Femur (tissue), 1 donor: ENCODE results near the gene PI4K2A.
"Not testable (repeated sequence)": the region's sequence is repeated elsewhere in the genome, so short reads cannot be mapped to it uniquely, and the experiment has no call there.

Source experiments
- DNase-seq: peaks from one replicate; pipeline ENCODE4 v3.0.0-alpha.2; 2017

Gene PI4K2A

DNA sequence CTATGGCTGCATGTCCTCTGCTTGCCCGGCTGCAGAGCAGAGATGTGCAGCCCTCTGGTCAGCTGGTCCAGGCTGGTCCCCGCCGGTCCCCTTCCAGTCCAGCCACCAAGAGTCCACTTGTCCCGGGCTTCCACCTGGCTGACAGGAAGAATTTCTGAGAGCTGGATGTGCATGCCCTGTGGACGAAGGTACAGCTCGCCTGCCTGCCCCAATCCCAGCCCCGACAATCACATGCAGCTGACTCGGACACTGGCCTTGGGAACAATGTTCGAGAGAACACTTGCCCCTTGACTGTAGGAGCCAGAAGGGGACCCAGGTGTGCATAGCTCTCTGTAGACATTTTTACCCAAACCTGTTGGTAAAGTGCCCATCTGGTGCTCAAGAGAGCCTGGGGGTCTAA lies 34.8 kb downstream of the PI4K2A start:
- DNase-seq: no peak

DNA sequence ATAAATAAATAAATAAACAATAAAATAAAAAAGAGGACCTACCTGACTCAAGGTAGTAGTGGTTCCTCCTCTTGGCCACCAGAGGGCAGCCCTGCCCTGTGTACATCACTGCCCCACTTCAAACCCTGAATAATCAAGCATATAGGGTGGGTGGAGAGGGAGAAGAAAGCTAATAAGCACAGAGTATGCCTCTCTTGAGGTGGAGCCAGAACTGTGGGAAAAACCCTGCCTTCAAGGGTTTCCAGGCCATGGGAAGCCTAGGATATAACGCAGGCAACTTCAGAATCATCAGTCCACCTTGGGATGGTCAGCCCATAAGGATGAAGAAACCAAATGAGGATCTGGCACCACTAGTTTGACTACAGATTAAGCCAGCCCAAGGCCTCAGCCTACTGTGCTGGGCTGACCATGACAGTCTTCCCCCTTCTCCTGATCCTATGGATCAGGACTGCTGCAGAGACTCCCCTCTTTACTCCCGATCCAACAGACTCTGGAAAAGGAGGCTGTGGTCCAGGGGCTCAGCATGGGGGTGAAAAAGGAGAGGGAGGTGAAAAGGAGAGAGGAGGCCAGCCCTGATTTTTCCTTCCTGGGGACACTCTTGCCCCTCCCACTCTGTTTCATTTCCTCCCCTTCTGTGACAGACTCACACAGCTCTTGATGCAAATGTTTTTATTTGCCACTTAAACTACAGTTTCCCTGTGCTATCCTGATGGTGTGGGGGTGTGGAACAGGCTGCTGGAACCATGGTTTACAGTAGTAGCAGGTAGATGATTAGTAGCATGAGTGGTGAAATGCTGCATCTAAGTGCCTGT lies 36.5 kb downstream of the PI4K2A start:
- DNase-seq: peak; percentile 48

DNA sequence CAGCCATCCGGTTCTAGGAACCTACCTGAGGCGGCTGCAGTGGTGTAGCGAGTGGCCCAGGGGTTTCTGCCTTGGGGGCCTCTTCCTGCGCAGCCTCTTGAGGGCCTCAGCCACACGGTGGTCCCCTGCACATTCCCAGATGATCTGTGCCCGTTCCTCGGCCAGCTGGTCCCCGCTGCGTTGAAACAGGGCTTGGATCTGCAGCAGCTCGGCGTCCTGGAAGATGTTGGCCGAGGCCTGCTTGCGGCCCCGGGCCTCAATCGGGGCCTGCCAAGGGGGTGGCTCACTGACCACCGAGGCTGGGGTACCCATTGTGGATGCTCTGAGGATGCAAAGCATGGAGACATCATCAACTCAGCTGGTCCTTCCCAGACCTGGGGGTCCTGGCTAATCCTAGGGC lies 39.1 kb downstream of the PI4K2A start:
- no peak for DNase-seq

DNA sequence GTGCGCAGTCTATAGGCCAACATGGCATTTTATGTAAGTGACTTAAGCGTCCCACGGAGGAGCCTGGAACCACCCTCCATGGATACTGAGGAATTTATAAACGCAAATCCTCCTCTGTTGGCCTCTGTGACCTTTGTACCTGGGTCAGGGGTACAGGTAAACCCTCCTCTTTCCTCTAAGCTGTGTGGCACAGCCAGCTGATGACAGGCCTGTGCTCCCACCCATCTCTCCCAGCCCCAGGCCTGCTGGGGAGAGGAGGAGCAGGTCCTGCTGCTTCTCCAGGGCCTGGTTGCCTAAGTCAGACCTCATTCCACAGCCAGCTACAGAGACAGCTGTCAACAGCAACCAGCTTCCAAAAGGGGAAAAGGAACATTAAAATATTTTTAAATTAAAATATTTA lies 41.6 kb downstream of the PI4K2A start:
- DNase-seq: no peak

DNA sequence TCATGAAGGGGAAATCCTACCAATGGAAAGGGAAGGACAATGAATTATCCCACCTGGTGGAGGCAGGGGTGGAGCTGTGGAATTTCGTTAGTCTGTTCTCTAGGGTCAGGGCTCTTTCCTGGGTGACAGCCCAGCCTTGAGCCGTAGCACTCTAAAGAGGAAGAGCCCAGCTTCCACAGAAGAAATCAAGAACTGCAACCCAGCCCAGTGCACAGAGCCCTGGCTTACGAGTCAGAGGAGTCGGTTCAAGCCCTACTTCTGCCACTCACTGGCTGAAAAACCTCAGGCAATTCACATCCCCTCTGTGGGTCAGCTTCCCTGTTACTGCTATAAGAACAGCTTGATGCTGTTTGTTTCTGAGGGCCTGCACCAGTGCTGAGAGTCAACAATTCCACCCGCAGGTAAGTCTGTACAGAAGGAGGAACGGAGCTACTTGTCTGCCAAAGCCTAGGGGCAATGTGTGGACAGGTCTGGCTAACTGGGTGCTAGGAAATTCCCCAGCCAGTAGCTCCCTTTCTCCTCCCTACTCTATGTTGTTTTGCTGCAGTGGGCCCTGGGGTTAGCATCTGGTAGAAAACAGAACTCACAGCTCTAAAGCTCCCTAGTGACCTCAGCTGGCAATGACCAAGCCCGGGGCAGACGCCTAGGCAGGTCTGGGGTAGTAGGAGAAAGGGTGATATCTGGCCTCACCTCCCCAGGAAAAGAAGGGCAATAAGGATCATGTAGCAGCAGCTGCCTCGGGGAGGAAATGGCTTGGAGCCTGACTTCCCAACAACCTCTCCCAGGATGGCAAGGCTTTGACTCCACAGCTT lies 43.3 kb downstream of the PI4K2A start:
- DNase-seq: no peak

DNA sequence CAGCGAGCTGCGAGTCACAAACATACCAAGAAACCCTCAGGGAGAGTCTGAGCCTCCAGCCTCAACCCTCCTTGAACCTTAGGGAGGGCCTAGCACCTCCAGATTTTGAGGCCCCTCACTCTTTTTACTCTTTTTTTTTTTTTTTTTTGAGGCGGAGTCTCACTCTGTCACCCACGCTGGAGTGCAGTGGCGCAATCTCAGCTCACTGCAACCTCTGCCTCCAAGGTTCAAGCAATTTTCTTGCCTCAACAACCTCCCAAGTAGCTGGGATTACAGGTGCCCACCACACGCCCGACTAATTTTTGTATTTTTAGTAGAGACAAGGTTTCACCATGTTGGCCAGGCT lies 43.9 kb downstream of the PI4K2A start:
- not testable (repeated sequence) for DNase-seq

DNA sequence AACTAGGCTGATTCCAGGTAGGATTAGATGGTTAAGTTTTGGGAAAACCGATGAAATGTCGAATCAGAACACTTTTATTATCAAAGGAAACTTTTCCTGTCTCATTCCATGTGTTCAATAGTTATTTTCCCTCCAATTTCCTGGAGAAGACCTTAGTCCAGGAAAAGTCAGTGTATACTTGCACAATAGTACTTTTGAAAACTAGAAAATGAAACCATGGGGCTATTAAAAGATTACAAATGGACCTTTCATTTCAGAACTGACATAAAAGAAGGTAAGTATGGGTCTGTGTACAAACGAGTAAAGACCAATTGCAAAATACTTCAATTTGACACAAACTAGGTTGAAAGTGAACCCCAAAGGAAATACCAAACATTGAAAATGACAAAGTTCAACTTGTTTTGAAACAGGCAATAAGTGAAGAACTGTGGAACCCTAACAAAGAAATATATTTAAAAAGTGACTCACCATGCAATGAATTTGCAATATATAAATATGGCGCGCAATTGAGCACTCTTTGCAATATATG lies 44.5 kb downstream of the PI4K2A start:
- no peak for DNase-seq

DNA sequence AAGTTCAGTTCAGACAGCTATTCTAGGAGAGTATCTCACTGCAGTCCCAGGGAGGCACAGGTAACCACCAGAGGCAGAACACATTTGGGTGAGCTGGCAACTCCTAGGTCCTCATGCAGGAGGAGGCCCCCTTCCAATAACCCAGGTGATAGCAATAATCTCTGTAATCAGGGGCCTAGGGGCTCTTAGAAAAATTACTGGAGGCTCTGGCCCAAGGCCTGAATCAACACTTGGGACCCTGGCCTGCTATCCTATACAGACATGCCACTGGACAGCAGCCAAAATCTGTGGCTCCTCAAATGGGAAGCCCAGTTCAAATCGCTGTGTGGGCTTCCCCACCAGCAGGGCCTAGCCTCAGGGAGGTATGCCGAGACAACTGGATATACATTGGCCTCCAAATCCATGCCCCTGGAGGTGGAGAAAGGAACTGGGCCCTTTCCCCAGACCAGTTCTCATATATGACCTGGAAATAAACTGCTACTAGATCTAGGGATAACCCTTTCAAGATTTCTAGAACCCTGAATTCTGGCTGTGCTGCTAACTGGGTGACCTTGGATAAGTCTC lies 45.0 kb downstream of the PI4K2A start:
- DNase-seq: peak; percentile 50

DNA sequence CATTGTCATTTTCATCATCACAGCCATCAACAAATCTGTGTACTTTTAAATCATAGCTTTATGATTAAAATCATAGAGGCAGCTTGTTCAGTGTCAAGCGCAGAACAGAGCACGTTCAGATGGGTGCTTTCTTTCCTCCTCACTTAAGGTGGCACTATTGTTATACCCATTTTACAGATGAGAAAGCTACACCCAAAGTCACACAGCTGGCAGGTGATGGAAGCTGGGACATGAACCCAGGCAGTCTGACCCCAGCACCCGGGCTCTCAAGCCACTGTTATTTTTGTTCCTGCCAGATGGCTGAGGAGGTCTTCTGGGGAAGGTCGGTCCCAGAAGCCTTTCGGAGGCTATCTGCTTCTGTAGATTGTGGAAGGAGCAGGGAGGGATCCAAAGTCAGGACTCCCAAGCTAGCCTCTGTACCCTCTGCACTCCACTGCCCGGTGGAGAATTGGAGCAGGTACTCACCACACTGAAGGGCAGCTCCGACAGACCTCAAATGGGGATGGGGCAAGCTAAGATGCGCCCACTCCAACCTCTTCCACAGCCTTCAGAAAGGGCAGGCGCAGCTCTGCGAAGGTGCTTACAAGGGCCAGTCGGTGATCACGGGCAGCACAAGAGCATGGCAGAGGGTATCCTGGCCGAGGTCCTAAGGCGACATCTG lies 46.0 kb downstream of the PI4K2A start:
- DNase-seq: no peak

DNA sequence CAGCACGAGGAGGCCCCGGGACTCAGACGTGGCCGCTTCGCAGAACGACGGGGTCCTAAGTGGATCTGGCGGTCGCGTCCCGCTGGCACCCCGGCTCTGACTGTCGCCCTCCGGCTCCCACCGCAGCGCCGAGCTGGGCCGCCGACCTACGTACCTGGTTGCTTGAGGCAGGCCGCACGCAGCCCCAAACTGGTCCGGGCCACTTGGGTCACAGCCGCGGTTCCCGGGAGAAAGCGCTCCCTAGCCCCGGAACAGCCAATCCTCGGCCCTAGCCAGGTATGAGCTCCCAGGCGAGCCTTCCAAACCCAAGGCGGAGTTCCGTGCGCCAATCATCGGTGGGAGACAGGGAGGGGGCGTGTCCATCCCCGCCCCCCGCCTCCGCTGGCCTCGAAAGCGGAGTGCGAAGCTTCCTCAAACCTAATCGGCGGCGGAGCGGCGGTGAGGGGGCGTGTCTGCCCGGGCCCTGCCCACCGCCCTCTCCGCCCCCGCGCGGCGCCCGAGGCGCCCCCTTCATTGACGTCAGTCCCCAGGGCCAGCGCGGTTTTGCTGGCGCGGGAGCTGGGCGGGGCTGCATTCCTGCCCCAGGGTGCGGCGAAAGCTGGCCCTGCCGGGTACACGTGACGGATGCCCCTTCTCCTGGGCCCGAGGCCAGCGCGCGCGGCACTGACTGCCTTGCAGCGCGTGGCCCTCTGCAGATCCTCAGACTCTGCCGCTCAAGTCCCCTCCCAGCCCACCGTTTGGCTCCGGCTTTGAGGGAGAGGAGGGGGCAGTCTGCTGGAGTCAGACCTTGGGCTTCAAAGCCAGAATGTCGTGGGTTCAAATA lies 46.7 kb downstream of the PI4K2A start, which contains the start of gene AVPI1:
Gene AVPI1 (minus strand): TSS at position 280 of the 823 bp plus-strand sequence. CDS start 7,336 bp downstream, outside the sequence.
- peak; percentile 97 for DNase-seq

DNA sequence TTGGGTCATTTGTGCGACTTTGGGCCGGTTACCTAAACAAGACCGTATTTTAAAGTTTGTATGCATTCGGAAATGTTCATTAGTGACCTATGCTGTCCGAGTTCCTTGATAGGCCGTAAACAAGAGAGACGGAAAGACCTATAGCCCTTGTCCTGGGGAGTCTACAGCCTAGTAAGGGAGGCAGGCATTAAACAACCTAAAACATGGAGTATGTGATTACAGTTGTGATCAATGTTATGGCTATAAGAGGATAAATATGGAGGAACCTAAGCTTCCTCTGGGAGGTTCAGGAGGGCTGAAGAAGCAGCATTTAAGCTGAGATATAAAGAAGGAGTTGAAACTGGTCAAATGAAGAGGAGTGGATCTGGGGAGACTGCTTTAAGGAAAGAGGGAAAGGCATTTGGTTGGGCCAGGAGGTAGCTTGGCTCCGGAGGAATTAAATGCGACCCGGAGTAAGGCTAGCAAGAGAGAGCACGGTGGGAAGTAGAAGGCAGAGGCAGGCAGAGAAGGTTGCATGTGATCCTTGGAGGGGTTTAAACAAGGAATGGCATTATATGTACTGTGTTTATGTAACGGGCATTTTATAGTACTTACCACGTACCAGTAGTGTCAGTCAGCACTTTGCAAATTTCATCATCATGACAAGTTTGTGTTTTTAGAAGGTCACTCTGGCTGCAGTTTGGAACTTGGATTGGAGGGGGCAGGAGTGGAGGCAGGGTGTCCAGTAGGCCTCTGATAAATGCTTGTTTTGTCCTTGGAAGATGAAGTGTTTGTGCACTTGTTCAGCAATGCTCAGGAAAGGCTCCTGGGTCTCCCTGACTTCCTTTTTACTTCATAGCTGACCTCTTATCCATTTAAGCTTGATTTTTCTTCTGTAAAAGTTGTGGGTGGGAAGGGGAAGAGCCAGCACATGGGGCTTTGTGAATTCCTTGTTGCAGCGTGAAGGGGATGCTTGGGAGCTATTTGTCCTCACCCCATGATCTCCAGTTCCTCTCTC lies 47.6 kb downstream of the PI4K2A start:
- DNase-seq: no peak

DNA sequence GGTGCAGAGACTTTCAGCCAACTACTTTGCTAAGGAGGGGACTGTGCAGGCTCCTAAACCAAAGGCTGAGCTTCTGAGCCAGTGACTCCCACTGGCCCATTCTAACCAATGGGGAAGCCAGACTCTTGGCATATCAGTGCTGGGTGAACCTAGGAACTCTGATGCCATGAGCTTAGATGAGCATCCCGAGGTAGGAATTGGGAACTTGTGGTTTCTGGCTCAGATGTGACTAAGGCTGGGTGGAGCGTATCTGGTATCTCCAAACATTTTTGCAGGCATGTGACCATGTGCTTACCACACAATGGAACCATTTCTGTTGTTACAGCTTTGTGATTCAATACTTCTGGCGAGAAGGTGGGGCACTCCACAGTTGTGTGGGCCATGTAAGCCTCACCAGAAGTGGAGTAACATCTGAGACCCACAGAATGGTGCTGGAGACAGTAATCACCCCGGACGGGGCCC lies 49.1 kb downstream of the PI4K2A start:
- DNase-seq: no peak

DNA sequence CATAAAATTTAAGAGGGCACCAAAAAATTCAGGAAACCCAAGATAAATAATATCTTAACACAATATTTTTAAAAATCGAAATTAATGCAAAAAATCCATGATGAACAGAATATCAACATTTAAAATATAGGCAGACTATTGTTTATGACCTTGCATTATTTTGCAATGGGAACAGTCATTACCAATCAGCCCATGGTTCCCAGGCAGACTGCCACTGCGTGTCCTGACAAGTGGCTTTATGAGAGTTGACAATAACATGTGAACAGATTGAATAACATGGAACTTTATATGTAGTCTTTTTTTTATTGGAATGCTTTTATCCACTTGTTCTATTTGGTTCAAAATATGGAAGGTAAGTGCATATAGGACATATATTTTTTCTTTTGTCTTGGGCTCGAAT lies 49.7 kb downstream of the PI4K2A start:
- DNase-seq: no peak

DNA sequence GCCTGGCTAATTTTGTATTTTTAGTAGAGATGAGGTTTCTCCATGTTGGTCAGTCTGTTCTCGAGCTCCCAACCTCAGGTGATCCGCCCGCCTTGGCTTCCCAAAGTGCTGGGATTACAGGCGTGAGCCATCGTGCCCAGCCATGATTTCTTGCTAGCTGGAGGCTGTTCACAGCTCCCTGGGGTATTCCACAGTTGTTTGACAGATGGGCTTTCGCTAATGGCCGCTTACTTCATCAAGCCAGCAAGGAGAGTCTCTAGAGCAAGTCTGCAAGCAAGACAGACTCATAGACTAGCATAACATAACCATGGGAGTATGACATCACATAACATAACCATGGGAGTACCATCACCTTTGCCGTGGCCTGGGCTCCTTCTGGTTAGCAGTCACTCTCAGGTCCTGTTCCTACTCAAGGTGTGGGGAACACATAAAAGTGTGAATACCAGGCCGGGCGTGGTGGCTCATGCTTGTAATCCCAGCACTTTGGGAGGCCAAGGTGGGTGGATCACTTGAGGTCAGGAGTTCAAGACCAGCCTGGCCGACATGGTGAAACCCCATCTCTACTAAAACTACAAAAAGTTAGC lies 57.7 kb downstream of the PI4K2A start:
- not testable (repeated sequence) for DNase-seq

DNA sequence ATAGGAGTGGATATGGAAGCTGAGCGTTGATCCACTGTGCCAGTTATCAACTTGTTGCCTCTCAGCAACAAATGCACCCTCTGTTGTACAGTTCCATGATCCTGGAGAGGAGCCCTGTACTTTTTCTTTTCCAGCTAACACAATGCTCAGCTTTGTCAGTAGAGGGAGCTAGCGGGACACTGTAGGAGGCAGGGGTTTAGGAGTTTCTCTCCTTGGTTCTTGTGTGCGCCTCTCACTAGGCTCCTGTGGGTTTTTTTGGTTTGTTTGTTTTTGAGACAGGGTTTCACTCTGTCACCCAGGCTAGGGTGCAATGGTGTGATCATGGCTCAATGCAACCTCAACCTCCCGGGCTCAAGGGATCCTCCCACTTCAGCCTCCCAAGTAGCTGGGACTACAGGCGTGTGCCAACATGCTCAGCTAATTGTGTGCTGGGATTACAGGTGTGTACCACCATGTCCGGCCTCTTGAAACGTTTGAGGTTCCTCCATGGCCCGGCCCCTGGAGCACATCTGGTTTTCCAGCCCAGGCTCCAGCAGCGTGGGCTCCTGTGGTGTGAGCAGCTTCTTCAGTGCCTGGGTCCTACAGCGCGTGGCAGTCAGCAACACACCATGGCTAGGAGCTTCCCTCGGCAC lies 61.1 kb downstream of the PI4K2A start:
- DNase-seq: peak; percentile 62

DNA sequence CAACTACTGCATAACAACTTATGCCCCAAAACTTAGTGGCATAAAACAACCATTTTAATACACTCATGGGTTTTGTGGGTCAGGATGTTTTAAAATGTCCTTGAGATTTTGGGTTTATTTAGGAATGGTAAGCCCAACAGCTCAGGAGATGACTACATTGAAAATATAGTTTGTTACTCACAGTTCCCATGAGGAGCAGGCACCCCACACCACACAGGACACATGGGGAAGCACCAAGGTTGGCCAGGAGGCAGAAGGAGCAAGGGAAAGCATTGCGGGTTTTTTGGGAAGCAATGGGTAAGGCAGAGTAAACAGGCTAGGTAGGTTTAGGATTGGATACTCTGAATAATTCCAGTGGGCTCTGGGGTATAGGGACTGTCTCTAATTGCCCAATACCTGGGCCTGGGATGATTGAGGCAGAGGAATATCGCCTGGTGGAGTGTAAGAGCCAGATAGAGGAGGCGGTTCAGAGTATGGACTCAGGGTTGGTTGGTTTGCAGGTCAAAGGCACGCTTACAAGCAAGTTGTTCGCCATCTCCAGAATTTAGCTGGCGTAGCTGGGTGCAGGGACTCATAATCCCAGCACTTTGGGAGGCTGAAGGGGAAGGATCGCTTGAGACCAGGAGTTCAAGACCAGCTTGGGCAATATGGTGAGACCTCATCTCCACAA lies 63.1 kb downstream of the PI4K2A start:
- DNase-seq: no peak

DNA sequence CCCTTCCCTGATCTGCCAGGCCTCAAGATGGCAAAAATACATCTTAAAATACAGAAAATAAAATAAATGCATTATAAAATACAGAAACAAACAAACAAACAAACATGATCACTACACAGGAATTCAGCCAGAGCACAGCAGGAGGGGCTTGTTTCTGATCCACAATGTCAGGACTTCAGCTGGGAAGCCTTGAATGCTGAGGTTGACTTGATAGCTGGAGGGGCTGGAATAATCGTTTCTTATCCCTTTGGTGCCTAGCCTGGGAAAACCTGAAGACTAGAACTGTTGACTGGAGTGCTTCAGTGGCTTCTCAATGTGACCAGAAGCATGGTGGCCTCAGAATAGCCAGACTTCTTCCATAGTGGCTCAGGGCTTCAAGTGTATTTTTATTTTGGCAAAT lies 63.9 kb downstream of the PI4K2A start:
- DNase-seq: no peak

DNA sequence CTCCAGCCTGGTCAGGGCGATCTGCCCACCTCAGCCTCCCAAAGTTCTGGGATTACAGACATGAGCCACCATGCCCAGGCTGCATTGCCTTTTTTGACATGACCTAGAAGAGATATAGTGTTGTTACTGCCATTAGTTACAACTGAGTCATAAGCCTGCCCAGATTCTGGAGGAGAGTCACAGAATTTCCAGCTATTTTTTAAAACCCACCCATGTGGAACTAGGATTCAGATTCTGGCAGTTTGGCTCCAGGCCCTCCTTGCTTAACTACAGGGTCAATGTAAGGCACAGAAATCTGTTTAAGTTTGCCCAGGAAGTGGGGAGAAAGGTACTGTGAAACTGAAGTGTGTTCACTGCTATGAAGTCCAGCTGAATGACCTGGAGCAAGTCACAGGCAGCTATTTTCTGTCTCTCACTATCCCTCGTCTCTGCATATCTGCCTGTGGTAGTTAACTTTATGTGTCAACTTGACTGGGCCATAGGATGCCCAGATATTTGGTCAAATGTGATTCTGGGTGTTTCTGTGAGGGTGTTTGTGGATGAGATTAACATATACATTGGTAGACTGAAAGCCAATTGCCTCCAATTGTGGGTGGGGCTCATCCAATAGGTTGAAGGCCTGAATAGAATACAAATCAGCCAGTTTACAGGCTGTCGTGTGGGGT lies 64.7 kb downstream of the PI4K2A start:
- no peak for DNase-seq
